H9 (cell line): Measurements from ENCODE around the gene TMOD4. TPM values are rescaled to one million over a fixed set of nuclear protein-coding genes. Genes with fewer than 3 reads are reported as not detected.

Source experiments
- DNase-seq: peaks from one replicate; pipeline ENCODE4 v3.0.0-alpha.2; 2017
- H2AFZ ChIP-seq: one replicate; pipeline ENCODE4 v1.6.1; 2013; ENCODE audit warnings: mild to moderate bottlenecking, low read length, control low read depth, moderate library complexity
- H2AK5ac ChIP-seq: 2 replicates; pipeline ENCODE4 v1.6.1; 2013; ENCODE audit warnings: low read length, control low read depth, mixed read lengths; ENCODE audit not compliant: insufficient read length
- H2BK120ac ChIP-seq: one replicate; pipeline ENCODE4 v1.6.1; 2013; ENCODE audit warnings: low read depth, mild to moderate bottlenecking, low read length, control low read depth, inconsistent platforms; ENCODE audit not compliant: poor library complexity, severe bottlenecking
- H2BK12ac ChIP-seq: 2 replicates; pipeline ENCODE4 v1.6.1; 2013; ENCODE audit warnings: low read length, control low read depth, mixed read lengths, low read depth; ENCODE audit not compliant: insufficient read length
- H2BK15ac ChIP-seq: 2 replicates; pipeline ENCODE4 v1.6.1; 2013; ENCODE audit warnings: low read depth, low read length, control low read depth
- H2BK20ac ChIP-seq: one replicate; pipeline ENCODE4 v1.6.1; 2013; ENCODE audit warnings: low read depth, mild to moderate bottlenecking, low read length, control low read depth, inconsistent platforms; ENCODE audit not compliant: poor library complexity, severe bottlenecking
- H2BK5ac ChIP-seq: 2 replicates; pipeline ENCODE4 v1.6.1; 2013; ENCODE audit warnings: low read length, control low read depth, mixed read lengths; ENCODE audit not compliant: insufficient read length
- H3K14ac ChIP-seq: 2 replicates; pipeline ENCODE4 v1.6.1; 2013; ENCODE audit warnings: low read length, control low read depth; ENCODE audit not compliant: insufficient read depth
- H3K18ac ChIP-seq: 2 replicates; pipeline ENCODE4 v1.6.1; 2013; ENCODE audit warnings: low read depth, mild to moderate bottlenecking, mixed read lengths, low read length, control low read depth; ENCODE audit not compliant: insufficient read length
- H3K23ac ChIP-seq: 2 replicates; pipeline ENCODE4 v1.6.1; 2013; ENCODE audit warnings: low read length, control low read depth, mixed read lengths, low read depth; ENCODE audit not compliant: insufficient read length
- H3K23me2 ChIP-seq: 2 replicates; pipeline ENCODE4 v1.6.1; 2013; ENCODE audit warnings: low read depth, mild to moderate bottlenecking, mixed read lengths, low read length, control low read depth; ENCODE audit not compliant: insufficient read length, poor library complexity, severe bottlenecking
- H3K27ac ChIP-seq: 2 replicates; pipeline ENCODE4 v1.5.1; 2013; ENCODE audit warnings: low read length, control low read depth, mixed read lengths, low read depth; ENCODE audit not compliant: insufficient read length
- H3K27me3 ChIP-seq: 2 replicates; pipeline ENCODE4 v1.6.1; 2013; ENCODE audit warnings: low read length, control low read depth, inconsistent platforms; ENCODE audit not compliant: insufficient read depth
- H3K4ac ChIP-seq: 2 replicates; pipeline ENCODE4 v1.6.1; 2013; ENCODE audit warnings: low read depth, mild to moderate bottlenecking, control low read depth, inconsistent platforms, low read length, moderate library complexity
- H3K4me1 ChIP-seq: 2 replicates; pipeline ENCODE4 v1.6.1; 2013; ENCODE audit warnings: low read length, control low read depth, inconsistent platforms; ENCODE audit not compliant: insufficient read depth
- H3K4me2 ChIP-seq: 2 replicates; pipeline ENCODE4 v1.6.1; 2013; ENCODE audit warnings: low read length, control low read depth, mixed read lengths; ENCODE audit not compliant: insufficient read length, insufficient read depth
- H3K56ac ChIP-seq: 2 replicates; pipeline ENCODE4 v1.6.1; 2013; ENCODE audit warnings: low read depth, mild to moderate bottlenecking, mixed read lengths, low read length, control low read depth; ENCODE audit not compliant: insufficient read length
- H3K79me1 ChIP-seq: 2 replicates; pipeline ENCODE4 v1.6.1; 2013; ENCODE audit warnings: low read depth, mild to moderate bottlenecking, moderate library complexity, low read length, control low read depth, inconsistent platforms; ENCODE audit not compliant: insufficient read depth, poor library complexity, severe bottlenecking
- H3K79me2 ChIP-seq: 2 replicates; pipeline ENCODE4 v1.6.1; 2013; ENCODE audit warnings: low read length, control low read depth, inconsistent platforms; ENCODE audit not compliant: insufficient read depth
- H3K9ac ChIP-seq: 2 replicates; pipeline ENCODE4 v1.6.1; 2013; ENCODE audit warnings: low read length, control low read depth, mixed read lengths; ENCODE audit not compliant: insufficient read length; ENCODE audit errors: extremely low read depth
- H3K9me3 ChIP-seq: one replicate; pipeline ENCODE4 v1.6.1; 2013; ENCODE audit warnings: low read depth, low read length, inconsistent platforms; ENCODE audit not compliant: control insufficient read depth
- H3T11ph ChIP-seq: one replicate; pipeline ENCODE4 v1.6.1; 2013; ENCODE audit warnings: mild to moderate bottlenecking, low read length, control low read depth, inconsistent platforms
- H4K20me1 ChIP-seq: one replicate; pipeline ENCODE4 v1.6.1; 2013; ENCODE audit not compliant: control insufficient read depth, insufficient read length, insufficient read depth
- H4K5ac ChIP-seq: 2 replicates; pipeline ENCODE4 v1.6.1; 2013; ENCODE audit warnings: low read depth, mild to moderate bottlenecking, mixed read lengths, low read length, control low read depth; ENCODE audit not compliant: insufficient read length
- H4K8ac ChIP-seq: replicated peaks from 2 replicates; pipeline ENCODE4 v1.6.1; 2013; ENCODE audit warnings: low read length, control low read depth, mixed read lengths, low read depth; ENCODE audit not compliant: insufficient read length
- H4K91ac ChIP-seq: 2 replicates; pipeline ENCODE4 v1.6.1; 2013; ENCODE audit warnings: low read depth, mild to moderate bottlenecking, moderate library complexity, mixed read lengths, low read length, control low read depth; ENCODE audit not compliant: insufficient read length
- H3K27ac Mint-ChIP-seq, 3 experiments: 2 replicates in 2 of 3; 3 replicates in 1 of 3; pipeline ENCODE4 v1.8.0; 2020 to 2021; ENCODE audit warnings: mixed read lengths in 3 of 3, mild to moderate bottlenecking in 1 of 3, moderate library complexity in 1 of 3
- H3K27me3 Mint-ChIP-seq: 2 replicates; pipeline ENCODE4 v1.8.0; 2021; ENCODE audit warnings: low read depth, mild to moderate bottlenecking, moderate library complexity, mixed read lengths
- H3K36me3 Mint-ChIP-seq, 3 experiments: 2 replicates in 2 of 3; 3 replicates in 1 of 3; pipeline ENCODE4 v1.8.0; 2020 to 2021; ENCODE audit warnings: low read depth in 3 of 3, mixed read lengths in 3 of 3; ENCODE audit not compliant: insufficient read depth in 1 of 3
- H3K4me1 Mint-ChIP-seq, 2 experiments: 2 replicates each; pipeline ENCODE4 v1.8.0; 2020; ENCODE audit warnings: mixed read lengths in 2 of 2
- H3K4me3 Mint-ChIP-seq, 2 experiments: 2 replicates in 1 of 2; 3 replicates in 1 of 2; pipeline ENCODE4 v1.8.0; 2020 to 2021; ENCODE audit warnings: mild to moderate bottlenecking in 2 of 2, mixed read lengths in 2 of 2, moderate library complexity in 1 of 2
- H3K9me3 Mint-ChIP-seq, 2 experiments: 2 replicates in 1 of 2; 3 replicates in 1 of 2; pipeline ENCODE4 v1.8.0; 2020; ENCODE audit warnings: mild to moderate bottlenecking in 2 of 2, mixed read lengths in 2 of 2, moderate library complexity in 1 of 2
- CTCF ChIP-seq: fragments of 200-600 bp; sonication (generic); conservative IDR thresholded peaks from 3 replicates; pipeline ENCODE4 v1.8.0; 2021; ENCODE audit warnings: antibody characterized with exemption, mild to moderate bottlenecking
- WGBS: extraction: QIAGEN DNeasy Blood & Tissue Kit; methylation state at CpG from one replicate; pipeline ENCODE4 v1.1.7; 2013; ENCODE audit warnings: missing lambda C conversion rate, low lambda C conversion rate, mixed read lengths; ENCODE audit not compliant: insufficient read length; ENCODE audit errors: extremely low coverage; 5-methylcytosine and 5-hydroxymethylcytosine counted together
- total RNA-seq: library from RNA; stranded (reverse); gene quantifications from 2 replicates; pipeline ENCODE4 v1.2.1, GENCODE V29; 2021

TMOD4 gene
- total RNA-seq, 1 experiment from 2014 or later: 0.42 TPM

DNA sequence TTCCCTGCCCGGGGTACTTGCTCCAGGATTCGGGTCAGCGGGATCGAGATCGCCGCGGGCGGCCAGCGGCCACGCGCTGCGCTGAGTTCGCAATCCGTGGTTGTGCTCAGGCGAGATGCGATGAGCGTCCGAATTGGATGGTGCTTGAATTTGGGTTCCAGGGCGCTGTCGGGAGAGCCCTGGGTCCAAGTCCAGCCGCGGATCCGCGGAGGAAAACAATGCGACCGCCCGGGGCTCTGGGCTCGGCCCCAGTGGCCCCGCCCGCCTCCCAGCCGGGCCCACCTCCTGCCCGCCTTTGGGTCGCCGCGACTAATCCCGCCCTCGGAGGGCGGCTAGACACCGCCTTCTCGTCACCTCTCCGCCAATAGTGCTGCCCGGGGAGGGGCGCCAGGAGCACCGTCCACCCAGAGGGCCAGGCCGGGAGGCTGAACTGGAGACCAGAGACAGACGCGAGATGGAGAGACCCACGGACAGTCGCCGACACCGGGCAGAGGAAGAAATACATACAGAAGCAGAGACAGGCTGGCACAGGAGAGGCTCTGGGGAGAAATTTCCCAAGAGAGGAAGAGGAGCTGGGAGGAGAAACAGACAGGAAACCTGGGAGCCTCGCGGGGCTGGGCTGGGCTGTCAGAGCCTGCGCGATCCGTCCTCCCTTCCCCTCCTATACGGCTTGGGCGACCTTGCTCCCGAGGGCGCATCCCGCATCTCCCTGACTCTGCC, 29.2 kb downstream of the TMOD4 start, which contains the start of gene SEMA6C:
Gene SEMA6C, minus strand, starts transcription at position 220 of the 720 bp plus-strand sequence. CDS start 4,010 bp downstream, outside the sequence.
- Histone ChIP-seq H2BK15ac (no peak within 1 kb of the TSS), H4K91ac (no peak within 1 kb of the TSS), H2AFZ (no peak within 1 kb of the TSS), H3K14ac (peak within 1 kb of the TSS; percentile 8; the same call in 1 of the 2 replicates), H4K20me1 (peaks cover 4% of the 10 kb centered on the region), H3K9ac (peak within 1 kb of the TSS; percentile 51), H2BK5ac (no peak within 1 kb of the TSS), H3K4ac (no peak within 1 kb of the TSS), H2BK20ac (no peak within 1 kb of the TSS), H2BK12ac (no peak within 1 kb of the TSS), H3K18ac (no peak within 1 kb of the TSS), H2BK120ac (no peak within 1 kb of the TSS), H3K4me1 (peaks cover 22% of the 10 kb centered on the region; the same call in 1 of the 2 replicates), H3K4me2 (peak within 1 kb of the TSS; percentile 90), H3K27ac (no peak within 1 kb of the TSS), H2AK5ac (no peak within 1 kb of the TSS), H3K56ac (no peak within 1 kb of the TSS), H3K23me2 (peaks cover 24% of the 10 kb centered on the region), H3K27me3 (no peaks in the 10 kb centered on the region; the same call in 1 of the 2 replicates), H3K9me3 (no peaks in the 10 kb centered on the region), H3K79me1 (no peaks in the 10 kb centered on the region), H3K79me2 (no peaks in the 10 kb centered on the region), H3K23ac (no peak within 1 kb of the TSS), H4K8ac (no peak within 1 kb of the TSS), H3T11ph (no peak within 1 kb of the TSS), H4K5ac (no peak within 1 kb of the TSS)
- Mint-ChIP-seq H3K4me1 (peaks cover 34 to 43% of the 10 kb centered on the region in 2 experiments), H3K4me3 (peak within 1 kb of the TSS; percentile 85 to 86), H3K27ac (peak within 1 kb of the TSS in 2 of 3 experiments; percentile 50 to 93; a peak in 3 of 7 replicates), H3K9me3 (no peaks in the 10 kb centered on the region), H3K27me3 (peaks cover 31% of the 10 kb centered on the region), H3K36me3 (peaks cover 0 to 2% (median 0%) of the 10 kb centered on the region in 3 experiments; a peak in 1 of 7 replicates)
- peak; percentile 94 for DNase-seq
- no peak for TF ChIP-seq CTCF
- WGBS: no CpG with 5 or more reads among the region's 61 CpGs
